HG02973 (cell line): ENCODE measurements around the gene ACOX3.
"Not testable (repeated sequence)": the region's sequence is repeated elsewhere in the genome, so short reads cannot be mapped to it uniquely, and the experiment has no call there.

Experiments
- ATAC-seq: cut with Tn5 transposase; IDR thresholded peaks from one replicate; pipeline ENCODE4 v1.9.1; 2021; ENCODE audit warnings: moderate library complexity; ENCODE audit not compliant: unreplicated experiment

The ACOX3 gene

DNA sequence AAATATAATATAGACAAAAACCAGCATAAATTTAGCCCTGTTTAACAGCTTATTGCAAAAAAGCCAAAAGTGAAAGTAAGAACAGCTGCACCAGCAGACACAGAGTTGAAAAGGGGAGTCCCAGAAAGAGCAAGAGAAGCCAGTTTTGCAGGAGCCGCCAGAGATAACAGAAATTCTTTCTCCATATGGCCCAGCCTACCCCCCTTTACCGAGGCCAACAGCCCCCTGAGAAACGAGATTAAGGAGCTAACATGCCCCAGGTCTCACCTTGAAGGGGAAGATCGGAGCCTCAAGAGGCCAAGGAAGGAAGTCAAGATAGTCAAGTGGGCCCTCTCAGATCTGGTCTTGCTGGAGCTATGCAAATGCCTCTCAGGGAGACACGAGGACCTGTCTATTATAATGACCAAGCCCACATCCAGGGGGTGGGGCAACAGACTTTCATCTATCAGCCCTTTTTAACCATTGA, 4.8 kb downstream of the ACOX3 start:
- peak; percentile 51 for ATAC-seq

DNA sequence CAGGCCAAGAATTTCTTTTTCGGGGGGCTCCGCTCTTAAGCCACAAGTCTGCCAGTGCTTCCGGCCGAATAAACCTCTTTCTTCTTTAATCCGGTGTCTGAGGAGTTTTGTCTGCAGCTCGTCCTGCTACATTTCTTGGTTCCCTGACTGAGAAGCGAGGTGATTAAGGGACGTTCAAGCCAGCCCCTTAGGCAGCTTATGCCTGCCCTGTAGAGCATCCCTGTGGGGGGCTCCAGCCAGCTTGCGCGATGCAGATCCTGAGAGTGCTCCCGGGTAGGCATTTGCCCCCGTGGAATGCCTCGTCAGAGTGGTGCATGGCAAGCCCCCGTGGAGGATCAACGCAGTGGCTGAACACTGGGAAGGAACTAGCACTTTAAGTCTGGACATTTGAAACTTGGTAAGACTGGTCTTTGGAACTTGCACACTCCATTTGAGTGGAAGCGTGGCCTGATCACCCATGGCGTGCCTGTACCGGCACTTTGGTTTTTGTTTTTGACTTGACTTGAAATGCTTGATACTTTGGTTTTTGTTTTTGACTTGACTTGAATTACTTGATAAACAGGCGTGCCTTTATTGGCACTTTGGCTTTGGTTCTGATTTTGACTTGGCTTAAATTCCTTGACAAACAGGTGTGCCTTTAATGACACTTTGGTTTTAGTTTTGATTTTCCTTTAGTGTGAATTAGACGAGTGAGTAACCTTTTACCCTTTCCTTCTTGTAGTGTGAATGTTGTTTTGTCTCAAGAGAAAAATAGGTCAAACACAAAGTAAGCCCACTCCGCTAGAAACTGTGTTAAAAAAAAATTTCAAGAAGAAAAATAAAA, 6.1 kb downstream of the ACOX3 start:
- ATAC-seq: no peak

DNA sequence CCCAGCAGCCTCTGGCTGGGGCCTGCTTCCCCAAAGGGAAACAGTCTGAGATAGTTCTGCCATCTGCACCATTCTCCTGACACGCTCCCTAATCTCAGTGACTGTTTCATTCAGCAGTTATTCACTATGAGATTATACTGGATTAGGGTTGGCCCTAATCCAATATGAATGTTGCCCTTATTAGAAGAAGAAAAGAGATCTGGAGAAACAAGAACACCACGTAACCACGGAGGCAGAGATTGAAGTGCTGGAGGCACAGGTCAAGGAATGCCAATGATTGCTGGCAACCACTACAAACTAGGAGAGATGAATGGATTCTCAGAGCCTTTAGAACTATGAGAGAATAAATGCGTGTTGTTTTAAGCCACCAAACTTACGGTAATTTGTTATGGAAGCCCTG, 7.4 kb downstream of the ACOX3 start:
- ATAC-seq: no peak

GRCh38 chr4:8431553-8431952, 9.0 kb downstream of the ACOX3 start:
- no peak for ATAC-seq

DNA sequence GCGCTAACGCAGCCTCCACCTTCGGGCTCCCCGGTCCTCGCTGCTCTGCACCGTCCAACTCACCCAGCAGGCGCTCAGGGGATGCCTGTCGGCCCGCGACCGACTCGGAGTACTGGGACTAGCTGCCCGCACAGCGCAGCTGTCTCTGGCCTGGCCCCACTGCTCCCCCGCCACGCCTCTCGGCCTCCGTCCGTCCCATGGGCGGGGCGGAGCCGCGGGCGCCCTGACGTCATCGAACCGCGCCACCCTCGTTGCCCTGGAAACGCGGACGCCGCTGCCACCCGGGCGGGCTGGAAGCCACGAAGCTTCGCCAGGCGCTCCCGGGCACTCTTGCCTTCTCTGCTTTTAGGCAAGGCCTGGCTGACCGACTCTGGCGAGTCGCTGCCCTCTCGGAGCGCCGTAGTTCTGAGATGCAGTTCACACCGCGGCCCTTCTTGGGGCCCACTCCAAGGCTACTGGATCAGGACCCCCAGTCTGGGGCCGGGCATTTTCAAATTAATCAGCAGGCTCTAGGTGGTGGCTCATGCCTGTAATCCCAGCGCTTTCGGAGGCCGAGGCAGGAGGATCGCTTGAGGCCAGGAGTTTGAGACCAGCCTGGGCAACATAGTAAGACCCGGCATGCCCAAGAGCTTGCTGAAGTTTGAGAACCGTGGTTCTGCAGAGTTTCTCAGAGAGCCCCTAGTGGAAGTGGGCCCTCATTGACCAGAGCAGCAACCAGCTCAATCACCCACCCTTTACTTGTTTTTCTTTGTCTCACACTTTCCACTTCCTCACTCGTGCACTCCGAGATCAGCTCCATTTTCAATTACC, 12.0 kb downstream of the ACOX3 start:
- peak; percentile 91 for ATAC-seq

GRCh38 chr4:8427761-8428287, 12.7 kb downstream of the ACOX3 start:
- peak; percentile 48 for ATAC-seq

GRCh38 chr4:8427262-8427661, 13.3 kb downstream of the ACOX3 start:
- ATAC-seq: no peak

- ATAC-seq: no peak
These were observed 17.7 kb downstream of the ACOX3 start for GRCh38 chr4:8422786-8423185.

DNA sequence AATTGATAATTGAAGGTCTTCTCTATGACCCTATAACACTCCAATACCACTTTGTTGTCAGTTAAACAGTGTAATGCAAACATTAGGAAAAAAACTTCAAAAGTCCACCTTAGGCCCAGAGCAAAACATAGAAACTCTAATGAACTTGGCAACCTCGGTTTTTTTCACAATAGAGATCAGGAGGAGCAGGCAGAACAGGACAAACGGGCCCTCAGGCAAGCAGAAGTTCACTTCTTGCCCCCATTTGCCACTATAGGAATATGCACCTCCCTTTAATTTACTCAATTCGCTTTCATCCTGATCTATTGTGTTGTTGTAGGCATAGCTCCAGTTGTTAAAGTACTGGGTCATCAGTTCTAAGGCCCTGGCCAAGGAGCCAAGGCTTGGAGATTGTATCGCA, 18.2 kb downstream of the ACOX3 start:
- no peak for ATAC-seq

DNA sequence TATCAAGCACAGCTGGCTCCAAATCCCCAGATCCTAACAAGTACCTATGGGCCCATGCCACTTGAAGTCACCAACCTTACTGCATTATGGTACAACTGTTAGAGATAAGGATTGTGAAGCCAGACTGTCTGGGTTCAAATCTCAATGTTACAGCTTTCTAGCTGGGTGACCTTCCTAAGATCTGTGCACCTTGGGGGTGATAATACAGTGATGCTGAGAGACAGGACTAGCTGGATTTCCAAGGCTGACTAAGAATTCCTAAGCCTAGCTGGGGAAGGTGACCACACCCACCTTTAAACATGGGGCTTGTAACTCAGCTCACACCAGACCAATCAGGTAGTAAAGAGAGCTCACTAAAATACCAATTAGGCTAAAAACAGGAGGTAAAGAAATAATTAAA, 20.4 kb downstream of the ACOX3 start:
- ATAC-seq: not testable (repeated sequence)

DNA sequence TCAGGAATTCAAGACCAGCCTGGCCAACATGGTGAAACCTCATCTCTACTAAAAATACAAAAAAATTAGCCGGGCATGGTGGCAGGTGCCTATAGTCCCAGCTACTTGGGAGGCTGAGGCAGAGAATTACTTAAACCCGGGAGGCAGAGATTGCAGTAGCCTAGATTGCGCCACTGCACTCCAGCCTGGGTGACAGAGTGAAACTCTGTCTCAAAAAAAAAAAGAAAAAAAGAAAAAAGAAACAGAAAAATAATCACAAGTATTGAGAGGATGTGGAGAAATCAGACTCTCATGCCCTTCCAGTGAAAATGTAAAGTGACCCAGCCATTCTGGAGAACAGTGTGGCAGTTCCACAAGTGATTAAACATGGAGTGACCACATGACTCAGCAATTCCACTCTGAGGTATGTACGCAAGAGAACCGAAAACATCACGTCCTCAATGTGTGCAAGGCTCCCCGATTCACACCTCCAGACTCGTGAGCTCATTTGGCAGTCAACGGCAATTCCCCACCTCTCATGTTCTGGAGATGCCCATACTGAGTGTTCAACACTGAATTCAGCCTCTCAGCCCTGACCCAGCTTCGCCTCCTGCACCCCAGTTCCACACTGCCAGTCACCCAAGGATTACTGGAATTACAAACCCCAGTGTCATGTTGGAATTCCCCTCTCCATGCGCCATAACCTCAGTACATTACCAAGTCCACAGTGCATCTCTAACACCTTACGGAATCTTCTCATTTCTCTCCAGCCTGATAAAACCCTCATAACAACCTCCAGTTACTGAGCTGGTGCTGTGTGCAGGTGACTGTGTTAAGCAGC, 21.1 kb downstream of the ACOX3 start:
- no peak for ATAC-seq

DNA sequence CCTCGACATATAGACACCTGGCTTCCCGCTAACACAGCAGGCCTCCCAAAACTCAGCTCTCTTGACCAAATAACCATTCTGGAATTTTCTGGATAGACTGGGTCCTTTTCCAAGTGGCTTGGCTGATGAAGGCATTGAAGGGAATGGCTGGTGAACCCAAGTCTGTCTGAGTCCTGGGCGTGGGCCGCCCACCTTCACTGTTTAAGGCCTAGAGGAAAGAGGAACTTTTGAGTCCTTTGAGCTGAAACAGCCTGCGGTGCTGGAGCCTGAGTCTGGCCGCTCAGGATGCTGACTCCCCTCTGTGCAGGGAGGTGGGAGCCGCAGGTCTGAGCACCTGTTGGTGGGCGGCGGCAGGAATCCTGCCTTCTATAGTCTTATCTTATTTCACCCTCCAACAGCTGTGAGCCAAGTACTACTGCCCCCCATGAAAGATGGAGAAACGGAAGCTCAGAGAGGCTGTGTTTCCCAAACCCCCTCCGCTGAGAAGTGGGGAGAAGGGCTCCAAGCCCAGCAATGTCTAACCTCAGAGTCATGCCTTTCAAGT, 23.4 kb downstream of the ACOX3 start:
- no peak for ATAC-seq

- ATAC-seq: no peak
These were observed 26.1 kb downstream of the ACOX3 start for GRCh38 chr4:8414377-8414776.

- no peak for ATAC-seq
These were observed 28.2 kb downstream of the ACOX3 start for GRCh38 chr4:8412288-8412687.

DNA sequence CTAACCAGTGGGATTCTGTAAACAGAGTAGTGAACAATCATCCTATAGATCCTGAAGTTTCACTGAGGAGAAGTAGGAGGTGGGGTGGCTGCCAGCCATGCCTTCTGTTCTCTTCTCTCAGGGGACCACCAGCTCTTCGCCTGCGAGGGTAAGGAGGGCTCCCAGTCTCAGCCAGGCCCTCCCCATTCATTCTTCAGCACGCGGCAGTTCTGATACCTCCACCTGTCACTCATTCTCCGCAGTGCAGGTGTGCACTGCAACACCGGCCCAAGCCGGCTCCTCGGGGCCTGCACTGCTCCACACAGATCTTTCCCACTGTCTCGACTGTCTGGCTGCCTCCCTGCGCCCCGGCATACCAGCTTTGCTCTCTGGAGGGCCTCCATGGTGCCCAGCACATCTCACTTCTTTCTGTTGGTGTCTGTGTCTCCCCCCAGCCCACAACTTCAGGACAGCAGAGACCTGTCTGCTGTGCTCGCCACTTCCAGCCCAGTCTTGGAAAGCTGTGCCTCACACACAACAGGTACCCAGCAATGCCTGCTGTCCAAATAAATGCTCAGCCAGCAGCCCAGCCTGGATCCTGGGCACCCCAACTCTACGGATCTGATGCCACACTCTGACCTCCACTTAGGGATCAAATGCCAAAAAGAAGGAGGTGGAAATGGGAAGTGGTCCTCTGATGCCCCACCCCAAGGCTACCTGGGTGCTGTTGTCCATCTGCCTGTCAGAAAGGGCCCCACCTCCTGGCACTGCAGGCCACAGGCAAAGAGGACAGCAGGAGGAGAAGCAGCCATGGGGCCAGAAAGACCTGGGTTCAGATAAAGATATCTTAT, 29.0 kb downstream of the ACOX3 start:
- no peak for ATAC-seq

- no peak for ATAC-seq
These were observed 29.8 kb downstream of the ACOX3 start for GRCh38 chr4:8410641-8411271.

GRCh38 chr4:8410066-8410625, 30.4 kb downstream of the ACOX3 start:
- no peak for ATAC-seq

- no peak for ATAC-seq
These were observed 31.1 kb downstream of the ACOX3 start for GRCh38 chr4:8409264-8410065.
